Stimulated activated memory B cell treated with anti-CD40 and anti-IgM and Interleukin-4, amounts not matched to agents 10 μg/mL and 1 μg/mL and 100 μg/mL, for 72 hours (primary cell): ENCODE data around the gene TOR4A.
A peak's percentile ranks its signal among the peaks of the same experiment; 100 is the strongest.

ENCODE experiments used
- ATAC-seq: fragments of 150-1000 bp; cut with Tn5 transposase; 2 replicates; pipeline ENCODE4 v1.10.0; 2021
- H3K27ac Mint-ChIP-seq: one replicate; pipeline ENCODE4 v1.8.0; 2022; ENCODE audit warnings: mild to moderate bottlenecking, mixed read lengths
- H3K27me3 Mint-ChIP-seq: one replicate; pipeline ENCODE4 v1.8.0; 2022; ENCODE audit warnings: mixed read lengths
- H3K36me3 Mint-ChIP-seq: one replicate; pipeline ENCODE4 v1.8.0; 2022; ENCODE audit warnings: mixed read lengths
- H3K4me1 Mint-ChIP-seq: one replicate; pipeline ENCODE4 v1.8.0; 2022; ENCODE audit warnings: mixed read lengths
- H3K4me3 Mint-ChIP-seq: one replicate; pipeline ENCODE4 v1.8.0; 2022; ENCODE audit warnings: mild to moderate bottlenecking, moderate library complexity, mixed read lengths
- H3K9me3 Mint-ChIP-seq: one replicate; pipeline ENCODE4 v1.8.0; 2022; ENCODE audit warnings: mixed read lengths

The TOR4A gene

GRCh38 chr9:137277329-137278041 is at the start of gene TOR4A:
TSS of gene TOR4A (plus strand) at chr9:137277726. CDS start at chr9:137278690, 964 bp downstream.
- Mint-ChIP-seq H3K27ac (peak within 1 kb of the TSS; percentile 96), H3K36me3 (peaks cover 10% of the 10 kb centered on the region), H3K9me3 (no peaks in the 10 kb centered on the region), H3K4me3 (peak within 1 kb of the TSS; percentile 94), H3K4me1 (peaks cover 45% of the 10 kb centered on the region), H3K27me3 (no peaks in the 10 kb centered on the region)
- ATAC-seq, result peak; percentile 73

- no peaks in the 10 kb centered on the region for H3K9me3 Mint-ChIP-seq
- peaks cover 16% of the 10 kb centered on the region for H3K4me1 Mint-ChIP-seq
- no peak overlapping the region for H3K4me3 Mint-ChIP-seq
- peaks cover 35% of the 10 kb centered on the region for H3K27me3 Mint-ChIP-seq
- ATAC-seq, result no peak
- peak overlapping the region; percentile 58 for H3K27ac Mint-ChIP-seq
- H3K36me3 Mint-ChIP-seq, result no peaks in the 10 kb centered on the region
Observed at GRCh38 chr9:137227853-137228505, 49.5 kb upstream of the TOR4A start.

DNA sequence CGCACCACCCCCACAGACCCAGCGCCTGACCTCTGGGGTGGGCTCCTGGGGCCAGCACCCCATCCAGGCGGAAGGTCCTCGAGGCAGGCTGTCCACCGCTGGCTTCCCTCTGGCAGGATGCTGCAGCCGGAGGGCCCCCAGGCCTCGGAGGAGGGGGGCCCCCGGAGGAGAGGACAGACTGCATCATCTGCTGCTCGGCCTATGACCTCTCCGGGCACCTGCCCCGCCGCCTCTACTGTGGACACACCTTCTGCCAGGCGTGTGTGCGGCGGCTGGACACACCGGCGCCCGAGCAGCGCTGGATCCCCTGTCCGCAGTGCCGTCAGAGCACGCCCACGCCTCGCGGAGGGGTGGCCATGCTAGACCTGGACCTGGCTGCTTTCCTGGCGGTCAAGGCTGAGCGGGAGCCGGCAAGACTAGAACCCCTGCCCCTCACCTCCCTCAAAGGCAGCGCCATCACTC is 49.0 kb upstream of the TOR4A start:
- Mint-ChIP-seq H3K9me3 (no peaks in the 10 kb centered on the region), H3K4me1 (peaks cover 13% of the 10 kb centered on the region), H3K27ac (no peak overlapping the region), H3K36me3 (no peaks in the 10 kb centered on the region), H3K4me3 (no peak overlapping the region), H3K27me3 (peaks cover 35% of the 10 kb centered on the region)
- ATAC-seq, result no peak

DNA sequence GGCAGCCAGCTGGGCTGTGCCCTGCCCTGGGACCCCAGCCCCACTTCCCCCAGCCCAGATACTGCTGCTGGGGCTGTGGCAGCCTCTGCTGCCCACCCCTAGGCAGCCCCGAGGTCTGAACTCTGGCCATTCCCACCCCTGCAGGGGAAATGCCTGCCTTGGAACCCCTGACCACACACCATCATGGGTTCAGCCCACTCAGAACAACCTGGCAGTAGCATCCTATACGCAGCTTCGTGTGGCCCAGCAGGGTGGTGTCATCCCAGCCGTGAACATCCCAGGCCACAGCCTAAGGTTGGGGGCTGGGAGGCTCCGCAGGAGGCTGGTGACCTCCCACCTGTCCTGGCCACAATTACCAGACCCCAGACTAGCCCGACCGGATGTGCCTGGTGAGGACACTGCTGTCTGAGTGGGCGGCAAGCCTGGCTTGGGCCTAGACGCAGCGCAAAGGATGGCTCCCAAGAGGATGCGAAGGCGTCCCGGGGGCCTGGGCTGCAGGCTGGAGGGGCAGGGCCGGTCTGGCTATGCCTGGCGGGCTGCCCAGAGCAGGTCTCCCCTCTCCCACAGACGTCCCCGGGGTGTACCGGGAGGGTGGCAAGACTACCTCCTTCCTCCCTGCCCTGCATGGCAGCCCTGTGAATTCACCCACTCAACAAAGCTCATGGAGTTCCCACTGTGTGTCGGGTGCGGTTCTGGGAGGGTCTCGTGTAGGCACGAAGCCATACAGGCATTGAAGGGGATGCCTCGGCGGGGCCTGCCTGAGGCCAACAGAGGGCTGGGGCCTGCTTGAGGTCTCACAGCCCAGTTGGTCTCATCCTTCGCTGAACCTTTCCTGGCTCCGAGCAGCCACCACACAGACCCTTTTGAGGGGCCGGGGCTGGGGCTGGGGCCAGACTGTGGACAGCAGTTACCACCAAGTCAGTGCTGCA is 48.3 kb upstream of the TOR4A start:
- Mint-ChIP-seq H3K9me3 (no peaks in the 10 kb centered on the region), H3K36me3 (no peaks in the 10 kb centered on the region), H3K27me3 (peaks cover 35% of the 10 kb centered on the region), H3K4me3 (no peak overlapping the region), H3K27ac (no peak overlapping the region), H3K4me1 (peaks cover 7% of the 10 kb centered on the region)
- no peak for ATAC-seq

GRCh38 chr9:137229903-137230704 is 47.4 kb upstream of the TOR4A start:
- Mint-ChIP-seq H3K4me1 (peaks cover 14% of the 10 kb centered on the region), H3K27ac (no peak overlapping the region), H3K4me3 (no peak overlapping the region), H3K27me3 (peaks cover 43% of the 10 kb centered on the region), H3K9me3 (no peaks in the 10 kb centered on the region), H3K36me3 (no peaks in the 10 kb centered on the region)
- ATAC-seq, result no peak

GRCh38 chr9:137230705-137231371 is 46.7 kb upstream of the TOR4A start, which contains the start of gene SLC34A3:
TSS of gene SLC34A3 (plus strand) at chr9:137230901. CDS start at chr9:137231703, 802 bp downstream.
- Mint-ChIP-seq H3K36me3 (no peaks in the 10 kb centered on the region), H3K4me1 (peaks cover 20% of the 10 kb centered on the region), H3K4me3 (no peak within 1 kb of the TSS), H3K9me3 (no peaks in the 10 kb centered on the region), H3K27me3 (peaks cover 47% of the 10 kb centered on the region), H3K27ac (no peak within 1 kb of the TSS)
- ATAC-seq, result no peak

- H3K27ac Mint-ChIP-seq, result no peak overlapping the region
- H3K9me3 Mint-ChIP-seq, result no peaks in the 10 kb centered on the region
- ATAC-seq, result no peak
- H3K4me3 Mint-ChIP-seq, result no peak overlapping the region
- peaks cover 47% of the 10 kb centered on the region for H3K27me3 Mint-ChIP-seq
- H3K4me1 Mint-ChIP-seq, result peaks cover 25% of the 10 kb centered on the region
- H3K36me3 Mint-ChIP-seq, result no peaks in the 10 kb centered on the region
Observed at GRCh38 chr9:137231372-137232039, 46.0 kb upstream of the TOR4A start.

GRCh38 chr9:137232101-137232500 is 45.4 kb upstream of the TOR4A start:
- H3K36me3 Mint-ChIP-seq, result no peaks in the 10 kb centered on the region
- ATAC-seq, result no peak
- no peaks in the 10 kb centered on the region for H3K9me3 Mint-ChIP-seq
- peaks cover 30% of the 10 kb centered on the region for H3K4me1 Mint-ChIP-seq
- peaks cover 47% of the 10 kb centered on the region for H3K27me3 Mint-ChIP-seq
- H3K27ac Mint-ChIP-seq, result no peak overlapping the region
- no peak overlapping the region for H3K4me3 Mint-ChIP-seq

DNA sequence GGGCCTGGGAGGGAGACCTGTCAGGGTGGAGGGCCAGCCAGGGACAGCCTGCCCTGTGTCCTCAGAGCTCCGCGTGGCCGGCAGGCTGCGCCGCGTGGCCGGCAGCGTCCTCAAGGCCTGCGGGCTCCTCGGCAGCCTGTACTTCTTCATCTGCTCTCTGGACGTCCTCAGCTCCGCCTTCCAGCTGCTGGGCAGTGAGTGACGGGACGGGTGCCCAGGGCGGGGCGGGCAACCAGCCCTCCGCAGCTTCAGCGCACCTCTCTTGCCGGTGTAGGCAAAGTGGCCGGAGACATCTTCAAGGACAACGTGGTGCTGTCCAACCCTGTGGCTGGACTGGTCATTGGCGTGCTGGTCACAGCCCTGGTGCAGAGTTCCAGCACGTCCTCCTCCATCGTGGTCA is 45.0 kb upstream of the TOR4A start:
- no peaks in the 10 kb centered on the region for H3K9me3 Mint-ChIP-seq
- ATAC-seq, result no peak
- no peak overlapping the region for H3K4me3 Mint-ChIP-seq
- no peak overlapping the region for H3K27ac Mint-ChIP-seq
- peaks cover 44% of the 10 kb centered on the region for H3K27me3 Mint-ChIP-seq
- H3K4me1 Mint-ChIP-seq, result peaks cover 30% of the 10 kb centered on the region
- H3K36me3 Mint-ChIP-seq, result no peaks in the 10 kb centered on the region

GRCh38 chr9:137233143-137233980 is 44.2 kb upstream of the TOR4A start:
- no peaks in the 10 kb centered on the region for H3K9me3 Mint-ChIP-seq
- no peaks in the 10 kb centered on the region for H3K36me3 Mint-ChIP-seq
- no peak overlapping the region for H3K4me3 Mint-ChIP-seq

DNA sequence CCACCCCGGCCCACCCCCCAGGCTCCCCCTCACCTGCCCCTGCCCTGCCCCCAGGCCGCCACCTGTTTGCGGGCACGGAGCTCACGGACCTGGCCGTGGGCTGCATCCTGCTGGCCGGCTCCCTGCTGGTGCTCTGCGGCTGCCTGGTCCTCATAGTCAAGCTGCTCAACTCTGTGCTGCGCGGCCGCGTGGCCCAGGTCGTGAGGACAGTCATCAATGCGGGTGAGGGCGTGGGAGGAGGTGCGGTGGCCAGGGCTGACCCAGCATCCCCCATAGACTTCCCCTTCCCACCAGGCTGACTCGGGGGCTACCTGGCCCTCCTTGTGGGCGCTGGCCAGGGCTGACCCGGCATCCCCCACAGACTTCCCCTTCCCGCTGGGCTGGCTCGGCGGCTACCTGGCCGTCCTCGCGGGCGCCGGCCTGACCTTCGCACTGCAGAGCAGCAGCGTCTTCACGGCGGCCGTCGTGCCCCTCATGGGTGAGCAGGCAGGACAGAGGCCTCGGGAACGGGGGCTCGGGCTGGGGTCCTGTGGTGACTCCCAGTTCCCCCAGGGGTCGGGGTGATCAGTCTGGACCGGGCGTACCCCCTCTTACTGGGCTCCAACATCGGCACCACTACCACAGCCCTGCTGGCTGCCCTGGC is 43.4 kb upstream of the TOR4A start:
- Mint-ChIP-seq H3K4me1 (peaks cover 41% of the 10 kb centered on the region), H3K27me3 (peaks cover 38% of the 10 kb centered on the region), H3K9me3 (no peaks in the 10 kb centered on the region), H3K4me3 (no peak overlapping the region), H3K27ac (peak overlapping the region; percentile 63), H3K36me3 (no peaks in the 10 kb centered on the region)
- ATAC-seq, result no peak

More at GRCh38 chr9:137233143-137233980, 44.2 kb upstream of the TOR4A start:
- peaks cover 34% of the 10 kb centered on the region for H3K4me1 Mint-ChIP-seq
- H3K27me3 Mint-ChIP-seq, result peaks cover 38% of the 10 kb centered on the region
- no peak overlapping the region for H3K27ac Mint-ChIP-seq
- ATAC-seq, result no peak

- no peaks in the 10 kb centered on the region for H3K9me3 Mint-ChIP-seq
- peaks cover 38% of the 10 kb centered on the region for H3K27me3 Mint-ChIP-seq
- H3K4me3 Mint-ChIP-seq, result peak overlapping the region; percentile 45
- peak overlapping the region; percentile 63 for H3K27ac Mint-ChIP-seq
- H3K36me3 Mint-ChIP-seq, result no peaks in the 10 kb centered on the region
- H3K4me1 Mint-ChIP-seq, result peaks cover 48% of the 10 kb centered on the region
- ATAC-seq, result peak; percentile 49
Observed at GRCh38 chr9:137234758-137235423, 42.6 kb upstream of the TOR4A start.
